Ovary (tissue), 9 donors: Measurements from ENCODE around the gene UNC5C. TPM values are rescaled to one million over a fixed set of nuclear protein-coding genes. Genes with fewer than 3 reads are reported as not detected.
A peak's percentile ranks its signal among the peaks of the same experiment; 100 is the strongest.

Source experiments
- DNase-seq, 5 donors: peaks; one replicate each; pipeline ENCODE4 v3.0.0-alpha.2; 2019 to 2020
- H3K27ac ChIP-seq, 2 donors: fragments of 200-600 bp; one replicate each; pipeline versions ENCODE4 v1.5.1 to v1.8.0; 2019 to 2022
- H3K27me3 ChIP-seq: fragments of 200-600 bp; one replicate; pipeline ENCODE4 v1.8.0; 2022
- H3K36me3 ChIP-seq: fragments of 200-600 bp; sonication (generic); one replicate; pipeline ENCODE4 v1.5.1; 2019
- H3K4me1 ChIP-seq: one replicate; pipeline ENCODE4 v1.8.1; 2013; ENCODE audit warnings: mild to moderate bottlenecking, moderate library complexity; ENCODE audit not compliant: insufficient read depth
- H3K4me3 ChIP-seq: fragments of 200-600 bp; sonication (generic); one replicate; pipeline ENCODE4 v1.5.1; 2017
- H3K9me3 ChIP-seq, 2 donors: fragments of 200-600 bp in 1 of 2; sonication (generic) in 1 of 2; one replicate each; pipeline versions ENCODE4 v1.5.1 to v1.8.1; 2013 to 2019; ENCODE audit warnings: mild to moderate bottlenecking in 1 of 2, moderate library complexity in 1 of 2
- CTCF ChIP-seq, 3 donors: fragments of 450-650 bp in 2 of 3; fragments of 200-600 bp in 1 of 3; IDR thresholded peaks; one replicate each; pipeline versions ENCODE4 v1.5.1 to v1.8.0; 2016 to 2022; ENCODE audit warnings: antibody characterized with exemption in 3 of 3, mild to moderate bottlenecking in 1 of 3
- EP300 ChIP-seq: sonication (generic); formaldehyde crosslinking; IDR thresholded peaks from one replicate; pipeline ENCODE4 v1.6.1; 2017; ENCODE audit warnings: antibody characterized with exemption
- POLR2A ChIP-seq: fragments of 450-650 bp; IDR thresholded peaks from one replicate; pipeline ENCODE4 v1.6.1; 2017; ENCODE audit warnings: antibody characterized with exemption, mild to moderate bottlenecking, moderate library complexity
- WGBS, 3 donors: extraction: QIAGEN DNeasy Blood & Tissue Kit in 1 of 3; methylation state at CpG; one replicate each; pipeline versions ENCODE4 v1.1.5 to v1.1.7; 2013 to 2017; 5-methylcytosine and 5-hydroxymethylcytosine counted together
- intact Hi-C, 4 donors: fragments of 100-400 bp; cut with DNase I; formaldehyde crosslinking; loops; one replicate each; pipeline versions ENCODE4 v1.11.0 to v1.15.1; 2022 to 2023
- polyA plus RNA-seq, 2 donors: library from polyadenylated mRNA; stranded (reverse); fragments of 200-250 nt in 1 of 2; fragments of 350-450 nt in 1 of 2; fragmentation: Illumina TruSeq in 1 of 2; extraction: RNeasy Lipid Tissue Mini Kit (QIAGEN cat#74804) in 1 of 2; gene quantifications; one replicate each; pipeline ENCODE4 v1.2.3, GENCODE V29; 2013 to 2014
- total RNA-seq, 7 donors: library from RNA; depleted of rRNA in 2 of 7; stranded (reverse); fragments of >200 nt in 2 of 7; fragmentation: NEBNext Ultra II Directional in 3 of 7; extraction: Animal tissue kit (Norgen Biotek cat#: 25700) in 3 of 7; gene quantifications; one replicate each; pipeline versions ENCODE4 v1.1.0 to v1.2.4, GENCODE V29; 2016 to 2023
- donor health status: DM: no; HTN: no; CAD: no; lungs with moderate emphysema.
- donor health status: DM: no; HTN: no; CAD: no.
- donor health status: Bipolar disorder and iron deficiency.
- donor health status: DM: yes; HTN: yes; CAD: no.
- donor health status: DM: no; HTN: no; CAD: no.
- donor health status: DM: yes; HTN: yes; CAD: no.

Gene UNC5C
- total and polyA plus RNA-seq, 9 donors, result 1.8 to 9.4 (median 3.9) TPM

DNA sequence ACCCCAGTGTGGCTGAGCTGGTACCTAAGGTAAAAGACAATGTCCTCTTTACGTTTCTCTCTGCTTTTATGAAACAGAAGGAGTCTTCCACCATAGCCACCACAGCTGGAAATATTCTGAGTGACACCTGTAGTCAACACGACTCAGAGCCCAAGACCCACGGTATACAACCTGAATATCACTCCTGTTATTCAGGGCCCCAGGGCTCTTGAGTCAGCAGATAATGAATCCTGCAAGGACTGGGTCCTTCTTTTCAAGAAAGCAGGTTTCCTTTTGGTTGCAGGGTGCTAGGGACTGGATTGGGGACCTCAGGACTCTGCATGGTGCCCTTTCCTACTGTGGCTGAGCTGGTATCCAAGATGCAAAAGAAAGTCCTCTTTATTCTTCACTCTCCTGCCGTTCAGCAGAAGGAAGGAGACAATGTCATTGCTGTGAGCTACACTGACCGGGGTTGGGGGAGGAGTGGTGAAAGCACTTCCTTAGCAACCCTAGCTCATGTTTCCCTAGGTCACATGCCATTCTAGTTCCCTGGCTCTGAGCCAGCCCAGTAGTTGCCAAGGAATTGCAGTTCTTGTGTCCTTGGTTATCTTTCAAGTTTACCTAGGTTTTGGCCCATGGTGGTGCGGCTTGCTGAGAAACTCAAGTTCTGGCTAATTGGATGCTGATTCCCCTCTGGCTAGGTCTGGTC is 23.7 kb upstream of the UNC5C start:
- Histone ChIP-seq H3K4me1 (no peaks in the 10 kb centered on the region), H3K36me3 (no peaks in the 10 kb centered on the region), H3K27me3 (no peaks in the 10 kb centered on the region), H3K4me3 (no peak overlapping the region), H3K9me3 (no peaks in the 10 kb centered on the region), H3K27ac (no peak overlapping the region)
- TF ChIP-seq CTCF (IDR thresholded peaks at IDR 0.05) (no peak), POLR2A (no peak), EP300 (no peak)
- intact Hi-C loops, result no loop called here
- peak in 1 of 5 donors; percentile 16 for DNase-seq
- 69 to 70% (median 70%) methylated on average over 6 of the region's 6 CpGs for WGBS, 3 donors

GRCh38 chr4:95571577-95571976 is 22.8 kb upstream of the UNC5C start:
- no peaks in the 10 kb centered on the region for H3K27me3 ChIP-seq
- no peaks in the 10 kb centered on the region for H3K9me3 ChIP-seq
- intact Hi-C loops, result no loop called here
- no peaks in the 10 kb centered on the region for H3K36me3 ChIP-seq
- no peak for TF ChIP-seq CTCF (IDR thresholded peaks at IDR 0.05)
- no peak for TF ChIP-seq EP300
- TF ChIP-seq POLR2A, result no peak
- WGBS, 3 donors, result 92 to 100% (median 98%) methylated on average over 1 of the region's 1 CpG
- H3K27ac ChIP-seq, result no peak overlapping the region
- no peaks in the 10 kb centered on the region for H3K4me1 ChIP-seq
- no peak overlapping the region for H3K4me3 ChIP-seq
- no peak for DNase-seq

DNA sequence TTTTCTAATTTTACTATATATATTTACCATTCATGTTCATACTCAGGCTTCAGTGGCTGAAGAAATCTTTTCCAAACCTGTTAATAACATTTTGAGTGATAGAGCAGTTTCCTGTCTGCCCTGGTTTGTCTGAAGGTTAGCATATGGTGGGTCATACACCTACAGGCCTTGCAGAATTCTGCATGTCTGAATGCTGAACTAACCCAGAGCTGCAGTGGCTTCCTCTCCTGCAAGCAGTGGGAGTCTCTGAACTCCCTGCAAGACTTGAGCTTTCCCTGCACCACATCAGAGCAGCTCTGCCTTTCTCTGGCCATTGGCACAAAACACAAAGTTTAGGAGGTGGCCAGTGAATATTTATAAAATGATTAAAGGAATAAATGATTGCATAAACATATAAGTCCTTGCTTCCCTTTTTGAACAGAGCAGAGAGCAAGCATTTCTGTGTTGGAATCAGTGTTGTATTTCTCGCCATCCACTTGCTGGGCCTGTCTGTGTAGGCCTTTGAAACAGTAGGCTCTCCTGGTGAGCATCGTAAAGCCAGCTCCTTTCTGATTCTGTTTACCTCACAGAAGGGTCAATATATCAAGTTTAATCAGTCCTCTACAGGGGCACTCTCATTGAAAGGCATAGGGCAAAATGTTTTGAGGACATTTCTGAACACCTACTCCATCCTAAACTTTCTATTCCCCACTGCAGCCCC is 15.0 kb upstream of the UNC5C start:
- no peak for DNase-seq
- Histone ChIP-seq H3K27ac (no peak overlapping the region), H3K4me3 (no peak overlapping the region), H3K36me3 (no peaks in the 10 kb centered on the region), H3K4me1 (no peaks in the 10 kb centered on the region), H3K9me3 (no peaks in the 10 kb centered on the region), H3K27me3 (no peaks in the 10 kb centered on the region)
- intact Hi-C loops, result no loop called here
- TF ChIP-seq EP300 (no peak), POLR2A (no peak), CTCF (IDR thresholded peaks at IDR 0.05) (no peak)
- 90 to 97% (median 92%) methylated on average over 2 of the region's 2 CpGs for WGBS, 3 donors

GRCh38 chr4:95560774-95561173 is 12.0 kb upstream of the UNC5C start:
- no peaks in the 10 kb centered on the region for H3K4me1 ChIP-seq
- no peaks in the 10 kb centered on the region for H3K9me3 ChIP-seq
- no peak overlapping the region for H3K27ac ChIP-seq
- H3K27me3 ChIP-seq, result no peaks in the 10 kb centered on the region
- intact Hi-C loops, result no loop called here
- no peak overlapping the region for H3K4me3 ChIP-seq
- WGBS, 3 donors, result 40 to 44% (median 44%) methylated on average over 1 of the region's 1 CpG
- no peak for DNase-seq
- no peaks in the 10 kb centered on the region for H3K36me3 ChIP-seq
- TF ChIP-seq CTCF (IDR thresholded peaks at IDR 0.05), result no peak
- no peak for TF ChIP-seq POLR2A
- no peak for TF ChIP-seq EP300
